HG02623 (cell line): ENCODE results near the gene CYGB.
"Not testable (repeated sequence)": the region's sequence is repeated elsewhere in the genome, so short reads cannot be mapped to it uniquely, and the experiment has no call there.

Experiments
- ATAC-seq: cut with Tn5 transposase; IDR thresholded peaks from one replicate; pipeline ENCODE4 v1.9.1; 2021; ENCODE audit warnings: moderate library complexity; ENCODE audit not compliant: unreplicated experiment

Gene CYGB

DNA sequence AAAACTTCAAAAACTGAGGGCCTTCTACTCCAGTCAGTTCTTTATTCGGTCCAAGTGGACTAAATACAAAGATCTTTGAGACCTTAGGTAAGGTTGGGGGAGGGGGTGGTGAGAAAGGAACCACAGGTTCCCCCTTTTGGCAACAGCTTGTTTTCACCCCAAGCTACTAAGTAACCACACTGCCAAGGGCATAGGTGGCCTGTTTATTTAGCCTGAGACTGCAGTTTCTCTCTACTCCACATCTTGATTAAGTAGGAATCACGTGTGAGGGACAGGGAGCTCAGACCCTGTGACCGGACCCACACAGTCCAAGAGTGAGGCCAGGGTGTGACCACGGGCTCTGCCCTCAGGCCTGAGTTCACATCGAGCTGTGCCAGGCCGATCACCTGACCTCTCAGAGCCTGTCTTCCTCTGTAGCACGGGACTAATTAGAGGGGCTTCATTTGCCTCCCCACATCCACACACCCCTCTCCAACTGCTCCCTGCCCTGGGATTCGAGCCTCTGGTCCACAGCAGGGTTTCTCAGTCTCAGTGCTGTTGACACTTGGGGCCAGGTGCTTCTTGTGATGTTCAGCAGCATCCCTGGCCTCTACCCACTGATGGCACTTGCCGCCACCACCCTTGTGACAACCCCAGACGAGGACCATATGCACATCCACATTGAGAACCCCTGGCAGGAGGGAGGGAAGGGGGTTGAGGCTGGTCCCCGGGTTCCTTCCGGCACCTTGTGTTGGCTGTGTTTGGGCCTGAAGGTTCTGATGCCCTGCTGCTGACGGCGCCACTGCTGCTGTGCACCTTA, 30.3 kb upstream of the CYGB start:
- no peak for ATAC-seq

DNA sequence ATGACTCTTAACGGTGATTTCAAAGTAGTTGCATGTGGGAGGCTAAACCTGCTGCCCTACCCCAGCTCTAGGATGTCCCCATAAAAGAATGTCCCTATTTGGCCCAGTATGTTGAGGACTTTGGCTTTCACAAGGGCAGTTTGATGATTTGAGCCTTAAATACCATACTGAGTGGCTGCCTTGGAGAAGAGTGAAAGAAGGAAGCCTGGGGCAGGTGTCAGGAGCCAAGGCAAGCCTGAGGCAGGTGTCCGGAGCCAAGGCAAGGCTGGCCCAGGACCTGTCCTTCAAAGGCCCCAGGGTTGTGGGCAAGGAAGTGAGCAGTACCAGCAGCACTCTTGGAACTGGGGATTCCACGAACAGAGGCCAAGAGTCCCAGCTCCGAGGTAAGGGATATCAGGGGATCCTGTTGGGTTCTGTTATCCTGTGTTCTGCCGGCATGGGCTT, 29.5 kb upstream of the CYGB start:
- ATAC-seq, result no peak

DNA sequence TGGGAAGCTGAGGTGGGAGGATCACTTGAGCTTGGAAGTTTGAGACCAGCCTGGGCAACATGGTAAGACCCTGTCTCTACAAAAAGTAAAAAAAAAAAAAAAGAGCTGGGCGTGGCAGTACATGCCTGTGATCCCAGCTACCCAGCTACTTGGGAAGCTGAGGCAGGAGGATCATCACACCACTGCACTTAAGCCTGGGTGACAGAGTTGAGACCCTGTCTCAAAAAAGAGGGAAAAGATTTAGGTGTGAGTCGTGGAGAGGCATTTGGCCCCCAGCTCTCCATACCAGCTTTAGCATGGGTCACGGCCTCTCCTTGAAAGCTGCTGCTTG, 29.1 kb upstream of the CYGB start:
- ATAC-seq, result no peak

DNA sequence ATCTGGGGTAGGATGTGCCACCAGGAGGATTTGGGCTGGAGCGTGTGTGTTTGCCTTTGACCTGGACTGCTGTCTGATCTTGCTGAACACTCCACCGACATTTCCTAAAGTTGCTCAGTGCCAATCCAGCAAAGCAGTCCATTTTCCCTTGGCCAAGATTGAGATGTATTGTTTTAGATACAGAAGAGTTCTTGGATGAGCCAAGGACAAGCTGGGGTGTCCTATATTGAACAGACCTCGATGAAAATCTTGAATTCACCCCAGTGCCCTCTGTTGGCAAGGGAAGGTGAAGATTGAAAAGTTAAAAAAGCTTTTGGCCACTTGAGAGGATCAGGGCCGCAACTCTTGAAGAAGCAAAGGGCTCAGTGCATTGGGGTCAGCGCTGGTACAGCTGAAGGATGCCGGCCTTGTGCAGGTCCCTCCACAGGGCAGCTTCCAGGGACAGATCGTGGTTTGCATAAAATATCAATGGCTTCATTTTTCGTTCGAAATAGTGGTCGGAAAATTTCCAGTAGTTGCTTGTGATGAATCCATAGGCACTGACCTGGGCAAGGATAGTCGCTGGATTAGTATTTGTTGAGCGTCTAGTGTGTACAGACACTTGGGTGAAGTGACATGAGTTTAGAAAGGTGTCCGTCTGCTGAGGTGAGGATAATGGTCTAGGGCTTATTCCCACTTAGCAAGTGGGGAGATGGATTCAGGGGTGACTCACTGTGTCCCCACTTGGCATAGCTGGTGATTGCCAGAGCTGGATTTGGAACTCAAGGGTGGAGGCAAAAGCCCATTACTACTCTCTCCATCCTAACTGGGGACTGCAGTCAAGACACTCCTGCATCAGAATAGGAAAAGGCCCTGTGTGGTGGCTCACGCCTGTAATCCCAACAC, 28.5 kb upstream of the CYGB start:
- ATAC-seq, result no peak

DNA sequence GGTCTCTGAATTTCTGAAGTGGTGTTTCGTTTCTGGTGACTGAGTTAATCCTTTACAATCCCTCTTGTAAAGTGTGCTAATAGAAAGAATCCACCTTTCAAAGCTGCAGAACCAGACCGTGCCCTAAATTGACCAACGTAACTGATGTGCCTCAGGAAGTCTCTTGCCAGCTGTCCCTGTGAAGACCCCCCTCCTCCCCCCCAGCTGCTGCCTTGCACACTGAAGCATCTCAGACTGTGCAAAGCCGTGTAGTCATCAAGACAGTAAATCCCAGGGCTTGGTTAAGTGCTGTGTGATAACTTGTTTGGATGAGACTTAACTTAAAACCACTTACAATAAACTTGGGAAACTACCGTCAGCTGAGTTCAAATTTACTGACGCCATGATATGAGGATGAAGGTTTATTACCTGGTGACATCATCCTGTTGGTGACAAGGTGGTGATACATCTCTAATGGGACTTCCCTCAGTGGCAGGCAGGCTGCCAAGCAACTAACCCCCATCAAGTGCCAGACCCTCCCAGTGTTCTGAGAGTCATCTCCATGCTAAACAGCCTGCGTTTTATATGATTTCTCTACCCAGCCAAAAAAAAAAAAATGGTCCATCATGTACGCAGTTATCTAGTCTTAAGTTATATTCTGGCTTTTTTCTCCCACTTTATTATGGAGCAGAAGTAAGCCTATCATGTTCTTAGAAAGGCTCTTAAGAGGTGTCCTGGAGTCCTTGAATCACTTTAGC, 27.6 kb upstream of the CYGB start:
- ATAC-seq, result not testable (repeated sequence)

DNA sequence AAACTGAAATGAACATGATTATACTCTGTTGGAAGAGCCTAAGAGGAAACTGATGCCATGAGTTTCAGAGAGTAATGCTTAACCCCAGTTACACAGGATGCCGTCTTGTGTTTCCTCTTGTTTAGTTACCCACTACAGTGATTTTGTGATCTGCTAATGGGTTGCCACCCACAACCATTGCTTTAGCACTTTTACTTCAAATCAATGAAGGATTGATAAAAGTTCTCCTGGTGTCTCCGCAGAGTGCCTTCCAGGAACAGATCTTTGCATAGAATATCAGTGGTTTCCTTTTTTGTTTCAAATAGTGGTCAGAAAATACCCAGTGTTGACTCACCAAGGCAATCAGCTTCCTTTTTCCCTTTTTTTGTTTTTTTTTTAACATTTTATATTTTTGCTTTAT, 25.9 kb upstream of the CYGB start:
- not testable (repeated sequence) for ATAC-seq

DNA sequence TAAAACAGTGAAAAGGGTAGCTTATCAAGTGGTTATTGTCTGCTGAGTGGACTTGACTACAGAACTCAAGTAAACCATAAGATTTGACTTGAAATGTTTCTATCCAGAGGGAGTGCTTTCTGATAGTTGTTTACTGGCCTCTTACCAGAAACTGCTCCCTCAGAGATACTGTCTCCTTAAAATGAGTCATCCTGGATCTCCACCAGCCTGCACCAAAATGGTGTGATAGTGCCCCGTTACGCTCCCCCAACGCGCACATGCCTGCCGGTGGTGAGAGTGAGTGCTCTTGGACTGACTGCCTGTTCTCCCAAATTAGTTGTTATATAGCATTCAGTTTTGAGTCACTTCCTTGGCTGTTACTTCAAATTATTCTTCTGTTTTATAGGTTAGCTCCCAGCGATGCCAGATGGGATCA, 25.2 kb upstream of the CYGB start:
- no peak for ATAC-seq

DNA sequence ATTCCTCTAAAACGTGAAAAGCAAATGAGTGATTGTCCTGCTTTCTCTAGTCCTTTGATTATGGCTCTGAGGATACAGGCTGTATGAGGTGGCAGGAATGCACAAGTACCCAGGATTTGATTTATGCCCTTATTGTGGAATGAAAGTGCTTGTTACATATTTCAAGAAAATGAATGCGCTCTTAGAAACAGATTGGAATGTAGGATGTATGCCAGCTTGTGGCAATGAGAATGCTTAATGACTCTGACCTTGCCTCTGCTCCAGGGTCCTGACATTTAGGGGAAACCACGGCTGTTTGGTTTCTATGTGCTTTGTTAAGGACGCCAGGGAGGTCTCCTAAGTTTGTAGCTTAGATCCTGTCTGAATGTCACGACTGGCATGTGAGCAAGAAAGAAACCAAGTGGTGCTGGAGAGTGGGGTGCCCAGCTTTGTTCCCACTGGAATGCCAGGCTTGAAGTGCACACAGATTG, 24.3 kb upstream of the CYGB start:
- ATAC-seq, result no peak

DNA sequence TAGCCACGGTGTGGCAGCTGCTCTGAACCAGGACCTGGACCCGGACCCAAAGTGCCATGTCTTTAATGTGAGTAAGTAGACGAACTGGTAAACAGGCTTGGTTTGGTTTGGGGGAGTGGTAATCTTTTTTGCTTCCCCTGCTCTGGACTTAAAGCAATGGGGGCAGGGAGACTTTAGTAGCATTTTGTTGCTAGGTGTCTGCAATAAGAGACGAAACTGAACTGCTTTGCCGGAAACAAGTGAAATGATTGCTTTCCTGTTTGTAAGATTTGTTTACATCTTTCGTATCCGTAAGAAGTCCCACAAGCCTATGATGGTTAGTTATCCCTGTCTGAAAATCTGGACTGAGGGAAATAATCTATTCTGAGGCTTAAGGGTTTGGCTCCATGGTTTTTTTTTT, 23.8 kb upstream of the CYGB start:
- ATAC-seq, result no peak

DNA sequence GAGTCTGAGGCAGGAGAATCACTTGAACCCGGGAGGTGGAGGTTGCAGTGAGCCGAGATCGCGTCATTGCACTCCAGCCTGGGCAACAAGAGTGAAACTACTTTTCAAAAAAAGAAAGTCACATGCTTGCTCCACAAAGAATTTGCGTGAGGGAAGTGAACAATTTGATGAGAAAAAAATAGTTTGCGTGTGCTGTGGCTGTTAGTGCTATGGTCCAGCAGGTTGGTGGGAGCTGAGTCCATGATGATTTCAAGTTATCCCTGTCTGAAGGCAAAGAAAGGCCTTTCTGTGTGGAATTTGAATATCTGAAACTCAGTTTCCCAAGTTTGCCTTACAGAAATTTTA, 23.3 kb upstream of the CYGB start:
- no peak for ATAC-seq

DNA sequence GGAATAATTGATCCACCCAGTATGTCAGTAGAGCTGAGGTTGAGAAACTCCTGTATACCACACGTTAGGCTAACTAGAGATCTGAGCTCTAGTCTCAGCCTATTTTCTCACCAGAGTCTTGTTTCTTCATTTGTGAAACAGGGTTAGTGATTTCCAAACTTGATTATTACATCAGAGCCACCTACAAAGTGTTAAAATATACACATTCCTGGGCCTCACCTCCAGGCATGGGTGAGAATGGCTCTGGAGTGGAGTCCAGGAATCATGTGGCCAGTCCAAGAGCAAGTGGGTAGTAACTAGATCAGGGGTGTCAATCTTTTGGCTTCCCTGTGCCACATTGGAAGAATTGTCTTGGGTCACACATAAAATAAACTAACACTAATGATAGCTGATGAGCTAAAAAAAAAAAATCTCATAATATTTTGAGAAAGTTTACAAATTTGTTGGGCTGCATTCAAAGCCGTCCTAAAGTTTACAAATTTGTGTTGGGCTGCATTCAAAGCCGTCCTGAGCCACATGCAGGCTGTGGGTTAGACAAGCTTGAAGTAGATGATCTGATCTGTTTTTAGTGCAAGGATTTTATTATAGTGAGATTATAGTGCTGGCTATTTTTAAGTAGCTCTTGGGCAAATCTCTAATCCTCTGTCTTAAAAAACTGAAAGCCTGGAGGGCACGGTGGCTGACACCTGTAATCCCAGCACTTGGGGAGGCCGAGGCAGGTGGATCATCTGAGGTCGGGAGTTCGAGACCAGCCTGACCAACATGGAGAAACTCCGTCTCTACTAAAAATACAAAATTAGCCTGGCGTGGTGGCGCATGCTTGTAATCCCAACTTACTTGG, 22.7 kb upstream of the CYGB start:
- no peak for ATAC-seq

DNA sequence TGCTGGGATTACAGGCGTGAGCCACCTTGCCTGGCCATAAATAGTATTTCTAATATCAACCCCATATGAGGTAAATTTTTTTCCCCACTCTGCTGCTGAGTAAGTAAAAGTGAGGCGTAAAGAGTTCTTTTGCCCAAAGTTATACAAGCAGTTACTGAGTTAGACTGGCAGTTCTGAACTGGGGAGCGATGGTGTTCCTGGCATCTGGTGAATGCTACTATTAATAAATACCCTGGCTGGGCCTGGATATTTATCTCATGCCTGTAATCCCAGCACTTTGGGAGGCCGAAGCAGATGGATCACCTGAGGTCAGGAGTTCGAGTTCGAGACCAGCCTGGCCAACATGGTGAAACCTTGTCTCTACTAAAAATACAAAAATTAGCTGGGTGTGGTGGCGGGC, 22.0 kb upstream of the CYGB start:
- not testable (repeated sequence) for ATAC-seq

DNA sequence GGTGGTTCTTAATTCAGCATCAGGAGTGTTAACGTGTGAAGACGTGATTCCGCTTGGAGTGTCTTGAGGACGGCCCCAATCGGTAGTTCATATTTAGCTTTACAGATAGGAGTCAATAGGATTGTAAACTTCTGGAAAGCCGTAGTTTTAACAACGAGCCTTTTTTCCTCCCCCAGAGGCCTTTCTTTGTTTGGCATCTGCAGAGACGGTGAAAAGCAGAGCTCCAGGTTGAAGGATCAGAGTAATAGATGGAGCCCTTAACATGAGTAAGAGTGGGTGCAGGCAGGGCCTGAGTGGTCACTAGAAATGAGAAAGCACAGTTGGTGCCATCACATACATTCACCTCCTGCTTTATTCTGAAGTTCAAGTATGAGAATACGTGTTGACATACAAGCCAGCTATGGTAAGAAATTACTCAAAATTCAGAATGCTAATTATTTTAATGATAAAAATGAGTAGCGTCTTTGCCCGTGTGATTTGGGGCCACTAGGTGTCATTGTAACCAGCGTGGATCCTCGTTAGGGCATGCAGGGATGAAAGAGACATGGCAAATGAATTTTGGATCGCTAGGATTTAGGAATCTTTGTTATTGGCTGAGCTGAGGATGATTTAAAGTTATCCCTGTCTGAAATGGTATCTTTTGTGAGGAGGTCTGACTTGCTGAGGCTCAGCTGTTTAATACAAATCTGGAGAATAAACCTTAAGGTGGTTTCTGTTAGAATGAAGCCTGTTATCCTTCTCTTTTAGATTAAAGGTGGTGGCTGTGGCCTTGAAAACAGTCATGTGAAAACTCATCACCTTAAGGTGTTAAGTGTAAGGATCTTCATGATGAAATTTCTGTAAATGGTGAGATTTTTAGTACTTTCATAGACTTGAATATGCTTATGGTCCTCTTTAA, 20.9 kb upstream of the CYGB start:
- no peak for ATAC-seq

DNA sequence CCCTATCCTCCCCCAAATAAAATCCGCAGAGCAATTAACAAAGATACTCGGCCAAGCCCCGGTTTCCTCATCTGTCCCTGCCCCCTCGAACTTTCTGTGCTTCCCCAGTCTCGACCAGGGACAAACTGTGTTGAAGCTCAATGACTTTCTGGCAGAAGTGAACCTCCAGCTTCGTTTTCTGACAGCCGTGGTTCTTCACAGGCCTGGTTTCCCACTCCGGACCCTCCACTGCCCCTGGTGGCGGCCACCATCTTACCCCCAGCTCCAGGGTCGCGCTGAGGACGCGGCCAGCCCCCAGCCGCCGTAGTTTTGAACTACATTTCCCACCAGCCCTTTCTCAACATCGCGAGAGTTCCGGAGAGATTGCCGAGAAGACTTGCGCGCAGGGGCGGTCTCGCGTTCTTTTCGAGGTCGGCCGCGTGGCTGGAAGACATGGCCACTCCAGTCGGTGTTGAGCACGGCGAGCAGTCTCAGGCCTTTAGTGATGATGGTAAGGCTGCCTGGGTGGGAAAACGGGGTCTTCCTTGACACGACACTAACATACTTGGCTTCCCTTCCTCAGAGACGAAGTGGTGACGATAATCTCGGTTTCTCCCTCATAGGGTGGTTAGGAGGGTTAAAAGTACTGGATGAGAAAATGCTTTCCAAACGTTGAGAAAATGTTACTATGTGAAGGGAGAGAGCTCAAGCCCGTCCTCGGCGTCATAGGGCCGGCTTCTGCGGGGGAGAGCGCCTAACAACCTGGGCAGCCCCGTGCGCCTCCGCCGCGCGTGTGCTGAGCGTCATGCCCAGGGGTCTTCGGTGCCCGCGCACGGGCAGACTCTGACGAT, 20.1 kb upstream of the CYGB start:
- ATAC-seq, result peak; percentile 83

DNA sequence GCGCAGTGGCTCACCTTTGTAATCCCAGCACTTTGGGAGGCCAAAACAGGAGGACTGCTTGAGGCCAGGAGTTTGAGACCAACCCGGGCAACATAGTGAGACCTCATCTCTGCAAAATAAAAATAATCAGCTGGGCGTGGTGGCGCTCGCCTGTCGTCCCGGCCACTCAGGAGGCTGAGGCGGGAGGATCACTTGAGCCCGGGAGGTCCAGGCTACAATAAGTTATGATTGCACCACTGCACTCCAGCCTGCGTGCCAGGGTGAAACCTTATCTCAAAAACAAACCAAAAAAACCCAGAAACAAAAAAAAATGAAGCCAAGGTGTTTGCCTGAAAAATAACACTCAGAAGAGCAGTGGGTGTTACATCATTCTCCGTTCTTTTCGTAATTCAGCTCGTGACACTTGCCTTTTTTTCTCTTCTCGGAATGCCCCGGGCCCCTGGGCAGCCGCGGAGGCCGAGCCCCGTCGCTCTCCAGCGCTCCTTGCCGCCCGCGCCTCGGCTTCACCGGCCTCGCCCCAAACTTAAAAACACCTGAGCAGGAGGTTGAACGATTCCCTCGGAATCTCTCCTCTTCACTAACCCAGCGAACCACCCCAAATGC, 19.4 kb upstream of the CYGB start:
- ATAC-seq, result no peak

DNA sequence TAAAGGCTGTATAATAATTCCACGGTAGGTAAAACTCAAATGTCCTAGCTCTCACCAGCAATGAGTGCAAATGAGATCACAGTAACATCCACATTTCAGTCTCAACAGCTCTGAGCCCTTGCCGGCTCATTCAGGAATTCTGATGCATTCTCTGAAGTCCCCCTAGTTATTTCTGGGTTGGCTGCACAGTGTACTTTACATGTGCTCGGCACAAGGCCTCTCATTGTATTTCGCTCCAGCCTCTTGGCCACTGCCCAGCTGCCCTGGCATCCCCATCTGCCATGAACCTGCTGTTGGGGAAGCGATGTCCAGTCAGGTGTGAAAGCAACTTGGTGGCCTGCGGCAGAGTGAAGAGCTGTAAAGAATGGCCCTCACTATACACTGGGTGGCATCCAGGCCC, 16.6 kb upstream of the CYGB start:
- ATAC-seq, result no peak

DNA sequence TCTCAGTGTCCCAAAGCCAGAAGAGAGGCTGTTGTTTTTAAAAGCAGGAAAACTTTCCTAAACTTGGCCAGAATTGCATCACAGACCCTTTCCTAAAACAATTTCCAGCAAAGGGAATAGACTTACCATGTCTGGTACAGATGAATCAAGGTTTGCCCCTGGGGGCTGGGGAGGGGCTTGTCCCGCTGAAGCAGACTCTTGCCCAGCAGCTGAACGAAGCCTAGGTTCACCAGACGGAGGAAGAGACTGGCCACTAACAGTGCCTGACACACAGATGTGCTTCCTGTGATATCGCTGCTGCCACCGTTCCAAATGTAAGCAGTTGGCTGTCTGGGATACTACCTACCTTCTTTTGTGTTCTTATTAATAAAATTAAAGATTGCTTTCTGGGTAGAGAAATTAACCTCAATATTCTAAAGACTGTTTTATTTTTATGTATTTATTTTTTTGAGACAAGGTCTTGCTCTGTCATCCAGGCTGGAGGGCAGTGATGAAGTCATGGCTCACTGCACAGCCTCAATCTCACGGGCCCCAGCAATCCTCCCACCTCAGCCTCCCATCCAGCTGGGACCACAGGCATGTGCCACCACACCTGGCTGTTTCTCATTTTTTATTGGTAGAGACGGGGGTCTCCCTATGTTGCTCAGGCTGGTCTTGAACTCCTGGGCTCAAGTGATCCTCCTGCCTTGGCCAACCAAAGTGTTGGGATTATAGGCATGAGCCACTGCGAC, 15.8 kb upstream of the CYGB start:
- ATAC-seq, result no peak

DNA sequence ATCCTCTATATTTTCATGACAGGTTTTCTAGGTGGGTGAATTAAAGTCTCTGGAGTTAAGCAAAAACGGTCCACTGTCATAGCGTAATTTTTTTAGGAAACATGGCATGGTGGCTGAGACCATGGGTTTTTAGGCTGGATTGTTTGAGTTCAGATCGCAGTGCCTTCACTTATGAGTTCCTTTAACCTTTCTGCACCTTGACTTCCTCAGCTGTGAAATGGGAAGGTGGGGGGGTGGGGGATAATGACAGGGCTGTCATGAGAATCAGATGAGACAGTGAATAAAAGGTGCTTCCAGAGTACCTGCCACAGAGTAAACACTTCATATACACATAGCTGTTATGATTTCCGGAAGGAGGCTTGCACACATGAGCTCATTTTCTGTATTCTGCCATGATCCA, 14.2 kb upstream of the CYGB start:
- no peak for ATAC-seq
